HG03520 (cell line): Measurements from ENCODE around the gene WDFY3.
"Not testable (repeated sequence)": the region's sequence is repeated elsewhere in the genome, so short reads cannot be mapped to it uniquely, and the experiment has no call there.

Experiments used
- ATAC-seq: cut with Tn5 transposase; IDR thresholded peaks from one replicate; pipeline ENCODE4 v1.9.1; 2021; ENCODE audit warnings: mild to moderate bottlenecking, moderate library complexity; ENCODE audit not compliant: unreplicated experiment

The WDFY3 gene

GRCh38 chr4:84681486-84682274 is 284.8 kb downstream of the WDFY3 start:
- no peak for ATAC-seq

GRCh38 chr4:84680956-84681355 is 285.5 kb downstream of the WDFY3 start:
- no peak for ATAC-seq

GRCh38 chr4:84678976-84679744 is 287.3 kb downstream of the WDFY3 start:
- no peak for ATAC-seq

- ATAC-seq: no peak
Measured at GRCh38 chr4:84677995-84678394, 288.5 kb downstream of the WDFY3 start.

GRCh38 chr4:84677093-84677492 is 289.4 kb downstream of the WDFY3 start:
- no peak for ATAC-seq

GRCh38 chr4:84673475-84674240 is 292.8 kb downstream of the WDFY3 start:
- ATAC-seq: no peak

GRCh38 chr4:84672177-84672576 is 294.3 kb downstream of the WDFY3 start:
- ATAC-seq: no peak

GRCh38 chr4:84669201-84669600 is 297.3 kb downstream of the WDFY3 start:
- no peak for ATAC-seq

GRCh38 chr4:84666439-84666838 is 300.1 kb downstream of the WDFY3 start:
- no peak for ATAC-seq

GRCh38 chr4:84664767-84665166 is 301.7 kb downstream of the WDFY3 start:
- ATAC-seq: not testable (repeated sequence)

- ATAC-seq: no peak
Measured at GRCh38 chr4:84661191-84661939, 305.1 kb downstream of the WDFY3 start.

GRCh38 chr4:84660606-84661005 is 305.9 kb downstream of the WDFY3 start:
- no peak for ATAC-seq

- no peak for ATAC-seq
Measured at GRCh38 chr4:84652478-84652877, 314.0 kb downstream of the WDFY3 start.

- no peak for ATAC-seq
Measured at GRCh38 chr4:84651499-84651898, 315.0 kb downstream of the WDFY3 start.

- ATAC-seq: no peak
Measured at GRCh38 chr4:84648863-84649647, 317.4 kb downstream of the WDFY3 start.

GRCh38 chr4:84648178-84648577 is 318.3 kb downstream of the WDFY3 start:
- ATAC-seq: no peak

GRCh38 chr4:84647312-84647884 is 319.1 kb downstream of the WDFY3 start:
- no peak for ATAC-seq

GRCh38 chr4:84644087-84644486 is 322.4 kb downstream of the WDFY3 start:
- no peak for ATAC-seq

- no peak for ATAC-seq
Measured at GRCh38 chr4:84639145-84639544, 327.3 kb downstream of the WDFY3 start.

- no peak for ATAC-seq
Measured at GRCh38 chr4:84638092-84638491, 328.4 kb downstream of the WDFY3 start.
